Stimulated activated CD4-positive, alpha-beta T cell treated with anti-CD3 and anti-CD28 coated beads, Interleukin-4, amount 100 ng/mL, for 4 hours (primary cell): Measurements from ENCODE around the gene SDR42E2.
"Not testable (repeated sequence)": the region's sequence is repeated elsewhere in the genome, so short reads cannot be mapped to it uniquely, and the experiment has no call there.

ENCODE experiments used
- DNase-seq, 2 experiments: peaks; one replicate each; pipeline ENCODE4 v3.0.0-alpha.2; 2020

The SDR42E2 gene

DNA sequence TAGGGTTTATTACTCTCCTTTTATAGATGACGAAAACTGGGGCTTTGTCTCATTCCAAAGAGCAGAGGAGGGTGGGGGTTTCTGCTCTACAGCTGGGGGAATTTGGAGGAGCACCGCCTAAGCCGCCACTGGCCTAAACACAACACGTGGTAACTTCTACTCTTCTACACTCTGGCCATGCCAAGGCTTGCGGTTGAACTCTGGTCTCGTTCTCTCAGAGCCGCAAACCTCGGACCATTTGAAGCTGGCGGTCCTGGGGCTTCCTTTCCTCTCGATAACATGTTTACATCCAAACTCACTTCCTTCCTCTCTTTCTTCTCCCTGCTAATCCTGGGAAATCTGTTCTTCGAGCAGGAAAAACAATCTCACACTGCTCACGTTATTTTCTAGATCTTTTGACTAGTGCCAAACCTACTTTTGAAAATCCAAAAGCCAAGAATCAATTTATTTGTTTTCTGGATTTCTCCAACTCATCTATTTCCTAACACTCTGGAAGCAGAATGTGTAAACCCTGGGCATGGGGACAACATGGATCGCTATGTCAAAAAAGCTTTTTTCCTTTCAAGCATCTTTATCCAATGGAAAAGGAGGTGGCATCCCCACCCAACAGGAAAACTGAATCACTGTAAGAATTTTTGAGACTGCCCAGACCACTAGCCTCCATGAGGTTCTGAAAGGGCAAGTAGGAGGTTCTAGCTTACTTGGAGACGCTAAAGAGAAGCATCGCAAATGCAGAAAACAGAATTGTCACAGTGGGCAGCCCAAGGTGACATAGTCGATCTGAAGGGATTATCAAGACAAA lies 30.2 kb downstream of the SDR42E2 start:
- DNase-seq = peak; percentile 45 to 71

DNA sequence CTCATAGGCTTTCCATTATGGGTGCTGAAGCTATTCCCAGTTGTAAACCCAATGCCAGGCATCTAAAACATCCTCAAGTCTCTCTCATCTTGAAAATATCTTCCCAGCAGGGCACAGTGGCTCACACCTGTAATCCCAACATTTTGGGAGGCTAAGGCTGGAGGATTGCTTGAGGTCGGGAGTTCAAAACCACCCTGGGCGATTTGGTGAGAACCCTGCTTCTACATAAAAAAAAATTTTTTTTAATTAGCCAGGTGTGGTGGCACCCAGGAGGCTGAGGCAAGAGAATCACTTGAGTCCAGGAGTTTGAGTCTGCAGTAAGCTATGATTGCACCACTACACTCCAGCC lies 30.7 kb downstream of the SDR42E2 start:
- no peak for DNase-seq

DNA sequence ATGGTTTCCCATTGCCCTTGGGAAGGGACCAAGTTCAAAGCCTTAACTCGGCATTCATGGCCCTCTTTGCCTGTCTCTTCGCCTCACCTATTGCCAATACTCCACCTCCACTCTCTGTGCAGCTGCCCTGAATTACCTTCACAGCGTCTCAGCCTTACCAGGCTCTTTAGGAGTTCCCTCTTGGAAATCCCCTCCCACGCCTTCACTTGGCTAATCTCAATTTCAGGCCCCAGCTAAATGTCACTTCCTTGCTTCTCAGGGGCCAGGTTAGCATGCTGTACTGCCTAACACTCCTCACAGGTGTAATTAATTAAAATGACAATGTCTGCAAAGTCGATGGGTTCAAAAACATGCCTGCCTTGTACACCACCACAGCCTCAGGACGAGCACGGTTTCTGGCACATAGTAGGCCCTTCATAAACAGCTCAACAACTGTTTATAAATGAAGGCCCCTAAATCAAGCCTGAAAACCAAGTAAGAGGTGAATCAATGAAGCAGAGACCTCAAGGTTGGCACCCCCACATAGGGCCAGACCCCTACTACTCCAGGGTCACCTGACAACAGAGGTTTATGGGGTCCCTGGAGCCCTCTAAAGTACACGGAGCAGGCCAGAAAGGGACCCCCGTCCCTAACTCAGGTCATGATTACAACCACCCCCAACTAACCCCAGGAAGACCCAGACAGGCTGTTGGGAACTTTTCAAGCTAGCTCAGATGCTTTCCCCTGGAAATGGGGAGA lies 32.6 kb downstream of the SDR42E2 start:
- peak in 1 of 2 experiments; percentile 21 for DNase-seq

DNA sequence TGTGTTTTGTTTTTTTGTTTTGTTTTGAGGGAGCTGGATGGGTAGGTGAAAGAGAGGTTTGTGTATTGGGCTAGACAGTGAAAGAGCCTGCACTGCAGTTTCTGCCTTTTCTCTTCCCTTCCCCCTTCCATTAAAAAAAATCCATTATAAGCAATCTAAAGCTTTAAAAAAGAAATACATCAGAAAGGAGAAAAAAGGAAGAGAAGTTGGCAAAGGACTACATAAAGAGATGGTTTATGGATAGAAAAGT lies 33.1 kb downstream of the SDR42E2 start:
- no peak for DNase-seq

DNA sequence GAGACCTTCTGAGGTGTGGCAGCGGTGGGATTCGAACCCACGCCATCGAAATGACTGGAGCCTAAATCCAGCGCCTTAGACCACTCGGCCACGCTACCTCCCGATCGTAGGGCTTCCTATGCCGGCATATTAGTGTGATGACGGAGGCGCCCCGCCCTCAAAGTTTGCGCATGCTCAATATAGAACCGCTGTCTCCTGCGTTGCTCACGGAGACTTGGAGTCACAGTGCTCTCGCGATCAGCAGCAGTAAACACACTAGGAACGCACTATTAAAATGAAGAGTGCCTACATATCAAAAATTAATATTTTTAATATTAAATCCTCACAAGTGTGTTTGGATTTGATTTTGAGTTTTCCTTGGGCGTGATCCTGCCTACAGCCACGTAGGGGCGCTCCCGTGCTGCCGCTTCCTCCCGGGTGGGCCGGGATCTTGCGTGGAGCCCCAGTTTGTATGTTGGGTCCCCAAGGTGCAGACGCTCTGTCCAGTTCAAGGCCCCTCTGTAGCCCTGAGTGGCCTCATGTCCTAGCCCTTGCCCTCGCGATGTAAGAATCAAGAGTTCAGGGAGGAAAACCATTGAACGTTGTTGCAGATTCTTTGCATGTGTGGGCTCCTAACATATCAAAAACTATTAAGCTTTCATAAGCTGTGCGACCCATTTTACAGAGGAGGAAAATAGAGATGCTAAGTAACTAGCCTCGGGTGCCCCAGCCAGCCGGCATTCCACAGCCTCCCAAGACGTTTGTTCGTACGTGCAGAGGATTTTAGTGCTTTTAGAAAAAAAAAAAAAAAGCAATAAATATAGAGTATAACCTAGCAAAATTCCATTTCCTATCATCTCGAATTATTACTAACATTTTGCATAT lies 33.6 kb downstream of the SDR42E2 start:
- DNase-seq = peak; percentile 88 to 91

DNA sequence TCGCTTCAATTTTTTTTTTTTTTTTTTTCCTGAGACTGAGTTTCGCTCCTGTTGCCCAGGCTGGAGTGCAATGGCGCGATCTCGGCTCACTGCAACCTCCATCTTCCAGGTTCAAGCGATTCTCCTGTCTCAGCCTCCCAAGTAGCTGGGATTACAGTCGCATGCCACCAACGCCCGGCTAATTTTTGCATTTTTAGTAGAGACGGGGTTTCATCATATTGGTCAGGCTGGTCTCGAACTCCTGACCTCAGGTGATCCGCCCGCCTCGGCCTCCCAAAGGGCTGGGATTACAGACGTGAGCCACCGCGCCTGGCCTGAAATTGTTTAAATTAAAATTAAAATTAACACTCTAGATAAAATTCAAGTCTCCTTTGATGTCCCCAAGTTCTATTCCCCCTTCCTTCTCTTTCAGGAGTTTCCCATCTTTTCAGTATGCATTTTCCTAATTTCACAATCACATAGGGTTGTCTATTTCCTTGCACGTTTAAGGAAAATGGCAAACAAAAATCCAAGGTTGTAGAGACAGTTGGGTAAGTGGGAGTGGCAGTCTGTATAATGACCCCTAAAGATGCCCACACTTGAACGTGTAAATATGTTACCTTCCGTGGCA lies 34.4 kb downstream of the SDR42E2 start:
- not testable (repeated sequence) for DNase-seq

DNA sequence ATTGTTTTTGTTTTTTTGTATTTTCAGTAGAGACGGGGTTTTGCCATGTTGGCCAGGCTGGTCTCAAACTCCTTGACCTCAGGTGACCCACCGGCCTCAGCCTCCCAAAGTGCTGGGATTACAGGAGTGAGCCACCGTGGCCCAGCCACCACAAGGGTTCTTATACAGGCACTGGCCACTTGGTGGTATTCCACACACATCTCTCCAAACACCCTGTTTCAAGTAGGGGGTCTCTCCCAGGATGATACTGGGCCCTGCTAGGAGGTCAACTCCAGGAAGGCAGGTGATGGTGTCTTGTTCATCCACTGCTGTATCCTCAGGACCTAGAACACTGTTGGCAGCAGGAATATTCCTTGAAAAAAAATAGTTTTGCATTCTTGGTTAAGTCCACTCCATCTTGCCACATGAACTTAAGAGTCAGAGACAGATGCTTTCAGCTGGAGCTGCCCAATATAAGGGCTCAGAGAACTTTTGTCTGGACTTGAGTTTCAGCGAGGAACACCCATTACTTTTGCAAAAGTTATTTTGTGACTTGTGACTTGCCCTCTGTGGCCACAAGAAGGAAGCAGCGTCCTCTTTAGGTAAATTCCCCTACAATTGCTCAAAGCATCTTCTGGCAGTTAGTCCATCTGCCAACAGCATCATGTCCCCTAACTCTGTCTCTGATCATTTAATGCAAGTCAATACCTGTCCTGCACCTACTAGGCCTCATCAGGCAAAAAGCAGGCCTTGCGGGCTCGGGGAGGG lies 36.4 kb downstream of the SDR42E2 start:
- DNase-seq = no peak

DNA sequence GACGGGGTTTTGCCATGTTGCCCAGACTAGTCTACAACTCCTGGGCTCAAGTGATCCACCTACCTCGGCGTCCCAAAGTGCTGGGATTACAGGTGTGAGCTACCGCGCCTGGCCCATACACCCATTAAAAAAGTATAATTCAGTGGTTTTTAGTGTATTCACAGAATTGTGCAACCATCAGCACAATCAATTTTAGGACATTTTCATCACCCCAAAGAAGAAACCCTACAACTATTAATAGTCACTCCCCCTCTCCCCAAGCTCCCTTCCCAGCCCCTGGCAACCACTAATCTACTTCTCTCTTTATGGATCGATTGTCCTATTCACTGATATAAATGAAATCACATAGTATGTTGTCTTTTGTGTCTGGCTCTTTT lies 39.9 kb downstream of the SDR42E2 start:
- DNase-seq = no peak

DNA sequence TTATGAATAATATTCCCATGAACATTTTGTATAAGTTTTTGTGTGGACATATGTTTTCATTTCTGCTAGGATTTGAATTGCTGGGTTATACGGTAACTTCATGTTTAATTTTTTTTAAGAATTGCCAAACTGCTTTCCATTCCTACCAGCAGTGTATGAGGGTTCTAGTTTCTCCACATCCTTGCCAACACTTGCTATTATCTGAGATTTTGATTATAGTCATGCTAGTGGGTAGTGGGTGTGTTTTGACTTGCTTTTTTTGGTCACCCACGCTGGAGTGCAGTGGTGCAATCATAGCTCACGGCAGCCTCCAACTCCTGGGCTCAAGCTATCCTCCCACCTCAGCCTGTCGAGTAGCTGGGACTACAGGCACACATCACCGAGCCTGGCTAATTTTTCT lies 40.8 kb downstream of the SDR42E2 start:
- no peak for DNase-seq

DNA sequence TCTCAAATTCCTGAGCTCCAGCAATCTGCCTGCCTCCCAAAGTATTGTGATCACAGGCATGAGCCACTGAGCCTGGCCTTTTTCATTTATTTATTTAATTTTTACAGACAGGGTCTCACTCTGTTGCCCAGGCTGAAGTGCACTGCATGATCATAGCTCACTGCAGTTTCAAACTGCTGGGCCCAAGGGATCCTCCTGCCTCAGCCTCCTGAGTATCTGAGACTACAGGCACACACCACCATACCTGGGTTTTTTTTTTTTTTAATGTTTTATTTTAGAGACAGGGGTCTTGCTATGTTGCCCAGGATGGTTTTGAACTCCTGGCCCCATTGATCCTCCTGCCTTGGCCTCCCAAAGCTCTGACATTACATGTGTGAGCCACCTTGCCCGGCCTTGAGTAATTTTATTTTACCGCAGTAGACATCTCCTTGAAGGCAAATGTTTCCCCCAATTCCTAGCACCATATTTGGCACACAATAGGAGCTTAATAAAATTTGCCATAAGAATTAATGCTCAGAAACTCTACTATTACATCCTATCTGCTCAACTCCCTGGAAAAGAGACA lies 41.9 kb downstream of the SDR42E2 start:
- no peak for DNase-seq

DNA sequence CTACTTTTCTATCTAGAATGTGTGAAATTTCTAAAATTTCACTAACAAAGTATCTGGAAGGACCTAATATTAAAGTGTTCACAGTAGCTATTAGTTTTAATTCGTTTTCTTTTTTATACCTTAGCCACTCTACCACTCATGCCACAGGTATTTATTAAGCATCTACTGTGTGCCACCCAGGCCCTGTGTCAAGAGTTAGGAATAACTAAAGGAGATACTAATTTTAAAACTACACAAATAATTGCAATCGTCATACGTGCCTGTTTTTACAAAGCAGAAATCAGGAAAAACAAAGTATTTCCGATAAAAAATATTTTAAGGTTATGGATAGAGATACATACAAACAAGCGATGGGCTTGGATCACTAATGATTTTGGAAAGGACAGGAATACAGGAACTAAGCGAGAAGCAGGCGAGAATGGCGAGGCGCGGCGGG lies 43.3 kb downstream of the SDR42E2 start:
- DNase-seq = no peak

DNA sequence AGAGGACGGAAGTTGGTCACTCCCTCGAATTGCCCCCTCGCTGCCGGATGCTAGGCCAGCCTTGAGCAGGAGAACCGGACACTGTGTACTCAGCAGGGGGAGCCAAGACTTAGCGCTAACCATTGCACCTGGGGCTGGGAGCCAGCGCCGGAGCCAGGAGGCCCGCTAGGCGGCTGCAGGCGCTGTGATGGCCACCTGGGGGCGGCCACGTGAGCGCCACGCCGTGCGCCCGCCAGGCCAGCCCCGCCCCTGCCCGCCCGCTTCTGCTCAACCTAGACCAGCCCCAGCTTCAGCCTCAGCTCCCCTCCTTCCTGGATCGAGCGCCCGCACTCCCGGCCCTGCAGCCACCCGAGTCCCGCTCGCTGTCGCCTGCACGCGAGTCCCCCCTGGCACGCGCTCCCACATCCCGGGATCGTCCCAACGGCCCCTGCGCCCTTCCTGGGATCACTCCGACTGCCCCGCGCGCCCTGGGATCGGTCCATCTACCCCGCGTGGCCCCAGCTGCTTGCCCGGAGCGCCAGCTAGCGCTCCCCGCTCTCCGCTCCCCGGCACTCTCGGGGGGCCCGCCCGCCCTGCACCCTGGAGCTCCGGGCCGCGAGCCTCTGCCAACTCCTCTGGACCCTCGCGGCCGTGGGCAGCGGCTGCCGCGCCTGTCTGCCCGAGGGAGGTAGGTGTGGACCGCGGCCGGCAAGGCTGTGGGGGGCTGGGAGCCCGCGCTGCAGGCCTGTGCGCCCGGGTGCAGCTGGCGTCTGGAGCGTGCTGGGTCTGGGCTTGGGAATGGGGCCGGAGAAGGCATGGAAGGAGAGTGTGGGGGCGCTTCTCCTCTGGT lies 43.9 kb downstream of the SDR42E2 start, which contains the start of gene EEF2K:
EEF2K (plus strand) TSS at position 266 of the 829 bp plus-strand sequence. CDS start 19,452 bp downstream, outside the sequence.
- DNase-seq = peak; percentile 77 to 87

DNA sequence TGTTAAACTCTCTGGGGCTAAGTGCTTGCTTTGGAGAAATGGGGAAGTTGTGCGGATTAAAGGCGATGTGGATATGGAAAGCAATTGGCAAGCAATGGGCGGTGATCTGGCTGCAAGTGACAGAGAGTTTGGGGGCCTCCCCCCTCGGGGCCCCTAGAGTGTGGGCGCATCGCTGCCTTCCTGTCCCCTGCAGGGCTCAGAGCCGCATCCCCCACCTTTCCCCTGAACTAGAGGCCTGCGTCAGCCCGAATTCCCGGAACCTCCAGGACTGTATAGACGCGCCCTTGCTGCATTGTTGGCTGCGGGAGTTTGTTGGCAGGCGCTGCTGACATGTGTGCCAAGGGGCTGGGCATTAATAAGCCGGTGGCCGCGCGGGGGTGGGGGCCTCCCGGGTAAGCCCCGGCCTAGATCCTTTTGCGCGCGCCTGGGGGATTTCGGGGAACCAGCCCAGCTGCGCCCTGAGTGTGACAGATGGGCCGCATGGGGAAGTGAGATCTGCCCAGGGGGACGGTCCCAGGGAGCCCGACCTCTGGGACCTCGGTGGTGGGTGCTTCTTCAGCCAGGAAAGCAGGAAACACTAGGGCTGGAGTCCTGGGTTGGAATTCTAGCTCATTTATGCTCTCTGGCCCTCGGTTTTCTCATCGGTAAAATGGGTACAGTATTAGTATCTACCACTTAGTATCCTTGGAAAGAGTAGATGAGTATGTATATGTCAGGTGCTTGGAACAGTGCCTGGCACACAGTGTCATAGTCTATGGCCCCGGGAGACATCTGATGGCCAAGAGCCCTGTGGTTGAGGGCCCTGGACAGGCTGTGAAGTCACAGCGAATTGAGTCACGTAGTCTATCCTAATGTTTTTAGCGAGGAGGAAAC lies 44.8 kb downstream of the SDR42E2 start:
- DNase-seq = peak; percentile 65 to 73

DNA sequence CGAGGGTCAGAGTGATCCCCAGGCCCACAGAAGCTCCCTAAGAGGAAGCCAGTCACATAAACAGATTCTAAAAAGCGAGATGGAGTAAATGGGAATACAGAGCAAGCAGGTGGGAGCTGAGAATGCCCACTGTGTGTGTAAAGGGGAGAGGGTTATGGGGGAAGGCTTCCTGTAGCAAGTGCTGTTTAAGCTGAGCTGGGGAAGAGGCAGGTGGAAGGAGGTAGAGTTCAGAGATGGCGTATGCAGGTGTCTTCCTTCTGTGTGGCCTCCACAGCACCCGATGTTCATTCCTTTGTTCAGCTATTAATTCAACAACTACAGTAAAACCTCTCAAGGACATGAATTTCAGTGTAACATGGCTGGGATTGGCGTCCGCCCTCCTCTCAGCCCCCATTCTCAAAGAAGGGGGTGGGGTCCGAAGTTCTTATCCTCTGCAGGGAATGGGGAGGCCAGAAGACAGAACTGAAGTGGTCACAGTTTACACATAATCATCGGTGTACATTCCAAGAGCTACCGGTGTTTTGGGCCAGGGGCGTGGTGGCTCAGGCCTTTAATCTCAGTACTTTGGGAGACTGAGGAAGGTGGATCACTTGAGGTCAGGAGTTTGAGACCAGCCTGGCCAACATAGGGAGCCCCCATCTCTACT lies 45.5 kb downstream of the SDR42E2 start:
- DNase-seq = no peak

DNA sequence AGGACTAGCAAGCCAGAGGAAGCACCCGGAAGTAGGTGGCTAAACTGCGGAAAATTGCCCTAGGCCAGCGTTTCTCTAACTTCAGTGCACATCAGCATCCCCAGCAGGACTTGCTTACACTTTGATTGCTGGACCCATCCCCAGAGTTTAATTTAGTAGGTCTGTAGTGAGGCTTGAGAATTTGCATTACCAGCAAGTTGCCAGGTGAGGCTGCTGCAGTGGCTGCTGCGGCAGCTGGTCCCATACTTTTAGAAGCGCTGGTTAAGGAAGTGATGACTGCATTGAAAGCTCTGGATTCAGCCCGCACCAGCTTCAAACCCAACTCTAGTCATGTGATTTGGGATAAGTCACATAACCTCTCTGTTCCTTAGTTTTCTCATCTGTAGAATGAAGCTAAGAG lies 48.0 kb downstream of the SDR42E2 start:
- no peak for DNase-seq

DNA sequence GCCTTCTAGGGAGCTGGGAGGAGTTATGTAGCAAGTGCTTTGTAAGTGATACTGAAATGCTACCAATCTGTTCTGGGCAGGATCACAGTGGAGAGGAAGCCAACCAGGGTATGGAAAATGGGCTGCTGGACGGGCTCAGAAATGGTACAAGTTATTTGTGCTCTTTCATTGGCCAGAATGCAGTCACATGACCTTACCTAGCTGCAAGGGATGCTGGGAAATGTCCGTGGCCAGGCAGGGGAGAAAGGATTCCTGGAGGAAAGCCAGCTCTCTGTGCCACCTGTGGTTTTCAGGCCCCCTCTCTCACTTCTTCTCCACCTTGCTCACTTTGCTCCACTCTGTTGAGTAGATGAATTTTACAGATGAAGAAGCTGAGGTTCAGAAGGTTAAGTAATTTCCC lies 48.5 kb downstream of the SDR42E2 start:
- no peak for DNase-seq

DNA sequence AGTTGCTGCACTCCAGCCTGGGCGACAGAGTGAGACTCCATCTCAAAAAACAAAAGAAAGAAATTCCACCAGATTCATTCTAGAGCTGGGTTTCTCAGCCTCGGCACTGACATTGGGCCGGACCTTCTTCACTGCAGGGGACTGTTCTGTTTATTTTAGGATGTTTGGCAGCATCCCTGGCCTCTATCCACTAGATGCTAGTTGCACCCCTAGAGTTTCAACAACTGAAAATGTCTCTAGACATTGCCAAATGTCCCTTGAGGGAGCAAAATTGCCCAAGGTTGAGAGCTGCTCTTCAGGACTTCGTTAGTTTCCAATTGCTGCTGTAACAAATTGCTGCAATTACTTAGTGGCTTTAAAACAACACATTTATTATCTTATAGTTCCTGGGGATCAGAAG lies 50.9 kb downstream of the SDR42E2 start:
- no peak for DNase-seq

DNA sequence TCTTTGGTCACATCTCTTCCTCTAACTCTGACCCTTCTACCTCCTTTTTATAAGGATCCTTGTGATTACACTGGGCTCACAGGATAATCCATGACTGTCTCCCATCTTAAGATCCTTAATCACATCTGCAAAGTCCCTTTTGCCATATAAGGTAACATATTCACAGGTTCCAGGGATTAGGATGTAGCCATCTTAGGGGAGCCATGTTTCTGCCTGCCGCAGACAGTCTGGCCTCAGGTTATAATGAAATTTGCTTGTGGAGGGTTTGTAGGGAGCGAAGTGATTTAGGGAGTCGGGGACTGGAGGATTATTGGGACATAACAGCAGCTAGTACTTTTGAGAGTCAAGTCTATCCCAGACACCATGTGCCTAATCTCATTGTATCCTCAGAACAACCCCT lies 51.5 kb downstream of the SDR42E2 start:
- DNase-seq = no peak

DNA sequence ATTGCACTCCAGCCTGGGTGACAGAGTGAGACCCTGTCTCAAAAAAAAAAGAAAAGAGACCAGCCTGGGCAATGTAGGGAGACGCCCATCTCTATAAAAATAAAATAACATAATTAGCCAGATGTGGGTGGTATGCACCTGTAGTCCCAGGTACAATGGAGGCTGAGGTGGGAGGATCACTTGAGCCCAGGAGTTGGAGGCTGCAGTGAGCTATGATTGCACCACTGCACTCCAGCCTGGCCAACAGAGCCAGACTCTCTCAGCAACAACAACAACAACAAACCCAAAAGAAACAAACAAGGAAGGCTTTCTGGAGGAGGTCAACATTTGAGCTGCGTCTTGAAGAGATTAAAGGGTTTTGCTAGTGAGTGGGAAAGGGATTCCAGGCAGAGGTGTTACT lies 52.1 kb downstream of the SDR42E2 start:
- DNase-seq = no peak

DNA sequence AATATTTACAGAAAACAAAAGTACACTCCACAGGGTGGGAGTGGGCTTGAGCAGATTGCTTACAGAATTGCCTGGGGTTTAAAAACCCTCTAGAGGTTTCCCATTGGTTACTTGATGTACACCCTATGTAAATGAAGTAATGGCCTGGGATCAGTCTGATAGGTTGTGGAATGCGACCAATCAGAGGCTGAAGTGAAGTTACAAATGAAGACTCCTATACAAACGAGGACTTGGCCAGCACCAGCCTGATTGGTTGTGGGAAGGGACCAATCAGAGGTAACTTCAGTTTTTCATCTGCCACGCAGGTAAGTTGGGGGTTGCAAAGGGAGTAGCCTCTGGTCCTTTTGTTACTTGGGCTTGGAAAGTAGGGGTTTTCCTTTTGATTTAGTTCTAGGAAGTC lies 52.6 kb downstream of the SDR42E2 start:
- DNase-seq = no peak
